ENCODE data around the gene GOLGA6L7.
"Not testable (repeated sequence)": the region's sequence is repeated elsewhere in the genome, so short reads cannot be mapped to it uniquely, and the experiment has no call there.

DNA sequence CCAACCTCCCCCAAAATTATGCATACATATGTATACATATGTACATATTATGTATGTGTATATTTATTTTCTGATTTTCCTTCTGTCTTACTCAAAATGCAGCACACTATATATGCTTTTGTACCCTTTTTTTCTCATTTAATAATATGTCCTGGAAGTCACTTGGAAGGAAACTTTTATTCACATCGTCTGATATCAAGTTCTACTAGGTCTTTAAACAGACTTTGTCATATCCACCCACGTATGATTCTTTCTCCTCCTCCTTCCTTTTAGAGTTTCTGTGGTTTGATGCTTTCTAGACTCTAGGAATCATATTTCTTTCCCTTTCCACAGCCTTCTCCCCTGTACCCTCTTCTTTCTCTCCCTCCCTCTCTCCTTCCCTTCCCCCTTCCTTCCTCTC lies 35.1 kb downstream of the GOLGA6L7 start:
- TF ChIP-seq POLR2A (IDR thresholded peaks at IDR 0.05; ENCODE audit: low read depth, low read length); CTCF (conservative IDR thresholded peaks at IDR 0.05; ENCODE audit: low read depth, low read length); MXI1 (IDR thresholded peaks at IDR 0.05; ENCODE audit: borderline replicate concordance, low read depth, low read length); ELK1 (IDR thresholded peaks at IDR 0.05; ENCODE audit: borderline replicate concordance, low read depth, low read length); MAZ (IDR thresholded peaks at IDR 0.05; ENCODE audit: borderline replicate concordance, low read depth, low read length); RCOR1 (IDR thresholded peaks at IDR 0.05; ENCODE audit: insufficient replicate concordance, low read length); MAFK (IDR thresholded peaks at IDR 0.05; ENCODE audit: low read depth, low read length); SMC3 (IDR thresholded peaks at IDR 0.05; ENCODE audit: low read depth, low read length); CHD1 (IDR thresholded peaks at IDR 0.05; ENCODE audit: low read depth, low read length); NFE2L2 (IDR thresholded peaks at IDR 0.05; ENCODE audit: low read depth, low read length); RAD21 (IDR thresholded peaks at IDR 0.05; ENCODE audit: low read length): not testable (repeated sequence)
- TF ChIP-seq, protein P1, sequence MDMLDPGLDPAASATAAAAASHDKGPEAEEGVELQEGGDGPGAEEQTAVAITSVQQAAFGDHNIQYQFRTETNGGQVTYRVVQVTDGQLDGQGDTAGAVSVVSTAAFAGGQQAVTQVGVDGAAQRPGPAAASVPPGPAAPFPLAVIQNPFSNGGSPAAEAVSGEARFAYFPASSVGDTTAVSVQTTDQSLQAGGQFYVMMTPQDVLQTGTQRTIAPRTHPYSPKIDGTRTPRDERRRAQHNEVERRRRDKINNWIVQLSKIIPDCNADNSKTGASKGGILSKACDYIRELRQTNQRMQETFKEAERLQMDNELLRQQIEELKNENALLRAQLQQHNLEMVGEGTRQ (IDR thresholded peaks at IDR 0.05; ENCODE audit: low read depth, low read length) = not testable (repeated sequence)

Measured in IMR-90 (cell line).